ENCODE measurements around the gene ALKBH1. TPM values are rescaled to one million over a fixed set of nuclear protein-coding genes. Genes with fewer than 3 reads are reported as not detected.
"Not testable (repeated sequence)": the region's sequence is repeated elsewhere in the genome, so short reads cannot be mapped to it uniquely, and the experiment has no call there.

The ALKBH1 gene
- total RNA-seq, 6 donors from 2014 or later = 6.3 to 10.8 (median 9.0) TPM

- H3K36me3 ChIP-seq = no peaks in the 10 kb centered on the region
- WGBS, 2 donors = 66 to 82% methylated on average over 6 of the region's 6 CpGs
- peaks cover 4 to 16% (median 6%) of the 10 kb centered on the region in 4 donors for H3K4me1 ChIP-seq
- H3K9me3 ChIP-seq = no peaks in the 10 kb centered on the region
- H3K4me3 ChIP-seq = no peak overlapping the region
- ATAC-seq (ENCODE audit: low FRiP score in 2 of 2) (no peak), DNase-seq (no peak)
- TF ChIP-seq POLR2A (IDR thresholded peaks at IDR 0.05) (no peak), EP300 (IDR thresholded peaks at IDR 0.05) (no peak), POLR2AphosphoS5 (IDR thresholded peaks at IDR 0.05) (no peak), CTCF (IDR thresholded peaks at IDR 0.05) (no peak)
- no peaks in the 10 kb centered on the region for H3K27me3 ChIP-seq
- H3K27ac ChIP-seq = no peak overlapping the region
Measured at GRCh38 chr14:77663293-77663692, 44.5 kb downstream of the ALKBH1 start.

GRCh38 chr14:77661562-77661961 lies 46.3 kb downstream of the ALKBH1 start:
- WGBS, 2 donors = 77 to 81% methylated on average over 4 to 9 of the region's 9 CpGs
- H3K4me3 ChIP-seq; H3K27me3 ChIP-seq; H3K27ac ChIP-seq; DNase-seq; H3K9me3 ChIP-seq; ATAC-seq (ENCODE audit: low FRiP score in 2 of 2); H3K36me3 ChIP-seq: not testable (repeated sequence)
- H3K4me1 ChIP-seq = peaks cover 4 to 23% (median 9%) of the 10 kb centered on the region in 4 donors

- Histone ChIP-seq H3K9me3 (no peaks in the 10 kb centered on the region), H3K4me3 (no peak overlapping the region), H3K27ac (peak overlapping the region in 2 of 4 donors; percentile 72 to 73), H3K27me3 (no peaks in the 10 kb centered on the region), H3K4me1 (peaks cover 4 to 28% (median 12%) of the 10 kb centered on the region in 4 donors), H3K36me3 (no peaks in the 10 kb centered on the region)
- WGBS, 2 donors = 86 to 91% methylated on average over 7 of the region's 7 CpGs
- TF ChIP-seq EP300 (IDR thresholded peaks at IDR 0.05) (no peak), CTCF (IDR thresholded peaks at IDR 0.05) (no peak), POLR2AphosphoS5 (IDR thresholded peaks at IDR 0.05) (no peak), POLR2A (IDR thresholded peaks at IDR 0.05) (no peak)
- ATAC-seq (ENCODE audit: low FRiP score in 2 of 2) (no peak), DNase-seq (no peak)
Measured at GRCh38 chr14:77660754-77661153, 47.1 kb downstream of the ALKBH1 start.

- no peaks in the 10 kb centered on the region for H3K27me3 ChIP-seq
- no peaks in the 10 kb centered on the region for H3K36me3 ChIP-seq
- peak overlapping the region; percentile 21 to 73 (median 62) for H3K27ac ChIP-seq
- no peaks in the 10 kb centered on the region for H3K9me3 ChIP-seq
- TF ChIP-seq POLR2AphosphoS5 (IDR thresholded peaks at IDR 0.05) (no peak), CTCF (IDR thresholded peaks at IDR 0.05) (no peak), EP300 (IDR thresholded peaks at IDR 0.05) (peak in 1 of 4 donors; percentile 16), POLR2A (IDR thresholded peaks at IDR 0.05) (no peak)
- ATAC-seq (ENCODE audit: low FRiP score in 2 of 2) = peak; percentile 13 to 60
- no peak overlapping the region for H3K4me3 ChIP-seq
- 29 to 48% methylated on average over 2 of the region's 2 CpGs for WGBS, 2 donors
- H3K4me1 ChIP-seq = peaks cover 4 to 35% (median 12%) of the 10 kb centered on the region in 4 donors
- no peak for DNase-seq
Measured at GRCh38 chr14:77659831-77660230, 48.0 kb downstream of the ALKBH1 start.

- Histone ChIP-seq H3K9me3 (no peaks in the 10 kb centered on the region), H3K4me1 (peaks cover 4 to 36% (median 12%) of the 10 kb centered on the region in 4 donors), H3K27me3 (no peaks in the 10 kb centered on the region), H3K36me3 (no peaks in the 10 kb centered on the region), H3K4me3 (no peak overlapping the region), H3K27ac (peak overlapping the region in 3 of 4 donors; percentile 7 to 49 (median 42))
- 53 to 55% methylated on average over 5 of the region's 5 CpGs for WGBS, 2 donors
- TF ChIP-seq POLR2AphosphoS5 (IDR thresholded peaks at IDR 0.05) = peak; percentile 40 to 77
- no peak for TF ChIP-seq POLR2A (IDR thresholded peaks at IDR 0.05)
- no peak for TF ChIP-seq CTCF (IDR thresholded peaks at IDR 0.05)
- TF ChIP-seq EP300 (IDR thresholded peaks at IDR 0.05) = peak in 2 of 4 donors; percentile 29 to 45
- ATAC-seq (ENCODE audit: low FRiP score in 2 of 2) (peak in 1 of 2 donors; percentile 60), DNase-seq (no peak)
Measured at GRCh38 chr14:77657280-77657679, 50.5 kb downstream of the ALKBH1 start.
